NCI-H748 treated with DMSO at 0.1 percent for 48 hours (cell line): ENCODE results near the gene MOSPD2.

Source experiments
- DNase-seq: peaks from one replicate; lab custom pipeline; 2025; lab: John Stamatoyannopoulos, UW

The MOSPD2 gene

GRCh38 chrX:14915596-14915995 is 42.4 kb downstream of the MOSPD2 start:
- no peak for DNase-seq

GRCh38 chrX:14916017-14916674 is 42.9 kb downstream of the MOSPD2 start:
- DNase-seq = no peak

- no peak for DNase-seq
Measured at GRCh38 chrX:14919407-14919806, 46.2 kb downstream of the MOSPD2 start.

GRCh38 chrX:14920196-14920595 is 47.0 kb downstream of the MOSPD2 start:
- DNase-seq = no peak

DNA sequence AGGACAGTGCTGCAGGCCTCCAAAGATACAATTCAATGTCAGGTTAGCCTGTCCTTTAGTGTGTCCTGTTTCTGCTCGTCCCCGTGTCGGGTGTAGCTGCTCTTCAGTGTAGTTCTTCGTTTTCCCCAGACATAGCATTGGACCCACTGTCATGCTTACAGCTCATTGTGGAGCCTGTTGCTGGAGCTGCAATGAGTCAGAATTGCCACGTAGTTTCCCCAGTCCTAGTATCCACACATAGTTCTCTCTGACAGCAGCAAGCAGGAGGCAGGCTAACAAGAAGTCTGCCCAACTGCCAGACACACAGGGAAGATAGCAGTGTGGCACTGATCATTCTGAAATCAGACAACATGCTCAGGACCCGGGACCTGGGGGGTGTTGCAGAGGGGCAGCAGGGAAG is 49.2 kb downstream of the MOSPD2 start:
- no peak for DNase-seq

GRCh38 chrX:14923761-14924160 is 50.5 kb downstream of the MOSPD2 start:
- no peak for DNase-seq

GRCh38 chrX:14926471-14926870 is 53.2 kb downstream of the MOSPD2 start:
- no peak for DNase-seq

GRCh38 chrX:14927401-14927800 is 54.2 kb downstream of the MOSPD2 start:
- DNase-seq = no peak

GRCh38 chrX:14930663-14931062 is 57.4 kb downstream of the MOSPD2 start:
- DNase-seq = no peak

DNA sequence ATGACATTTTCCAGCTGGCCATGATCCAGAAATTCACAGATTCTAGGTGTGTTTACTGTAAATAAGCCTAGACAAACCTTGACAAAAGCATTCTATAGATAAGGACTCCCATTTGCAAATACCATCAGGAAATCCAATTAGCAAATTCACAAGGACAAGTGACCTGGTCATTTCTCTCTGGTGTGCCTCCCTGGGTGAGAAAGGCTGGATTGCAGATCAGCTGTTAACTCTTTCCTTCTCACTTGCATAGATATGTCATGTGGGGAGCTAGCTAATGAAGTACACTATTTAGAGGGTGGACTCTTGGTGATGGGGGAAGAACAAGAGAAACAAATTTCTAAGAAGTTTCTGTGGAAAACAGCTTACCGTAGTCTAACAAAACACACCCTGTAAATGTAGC is 58.9 kb downstream of the MOSPD2 start:
- no peak for DNase-seq

DNA sequence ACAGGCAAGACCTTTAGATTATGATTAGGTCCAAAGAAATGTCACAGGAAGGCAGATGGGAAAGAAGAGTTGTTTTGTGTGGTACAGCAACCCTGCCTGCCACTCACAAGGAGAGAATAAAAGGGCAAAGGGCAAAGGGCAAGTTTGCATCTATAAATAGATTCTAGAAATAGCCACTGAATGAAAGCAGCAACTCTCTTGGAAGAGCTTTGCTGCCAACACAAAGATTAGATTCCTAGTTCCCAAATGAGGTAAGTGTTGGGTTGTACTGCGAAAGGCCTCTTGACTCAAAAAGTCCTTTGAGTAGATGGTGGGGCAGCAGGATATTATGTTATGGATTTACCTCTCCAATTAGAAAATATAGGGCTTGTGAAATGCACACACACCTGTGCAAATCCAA is 61.2 kb downstream of the MOSPD2 start:
- DNase-seq = no peak

DNA sequence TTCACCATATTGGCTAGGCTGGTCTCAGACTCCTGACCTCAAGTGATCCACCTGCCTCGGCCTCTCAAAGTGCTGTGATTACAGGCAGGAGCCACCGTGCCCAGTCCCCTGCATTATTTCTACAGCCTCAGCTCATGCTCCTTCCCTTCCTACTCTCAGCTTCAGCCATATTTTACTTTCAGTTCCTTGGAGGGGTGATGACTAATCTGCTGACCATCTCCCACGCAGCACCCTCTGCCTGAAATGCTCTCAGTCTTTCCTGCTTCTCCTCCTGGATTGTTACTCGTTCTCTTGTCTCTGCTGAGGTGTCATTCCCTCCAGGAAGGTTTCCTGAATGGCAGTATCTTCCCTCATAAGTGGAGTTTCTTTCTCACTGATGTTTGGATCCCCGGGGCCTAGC is 63.3 kb downstream of the MOSPD2 start:
- no peak for DNase-seq

GRCh38 chrX:14939644-14940043 is 66.4 kb downstream of the MOSPD2 start:
- DNase-seq = no peak

DNA sequence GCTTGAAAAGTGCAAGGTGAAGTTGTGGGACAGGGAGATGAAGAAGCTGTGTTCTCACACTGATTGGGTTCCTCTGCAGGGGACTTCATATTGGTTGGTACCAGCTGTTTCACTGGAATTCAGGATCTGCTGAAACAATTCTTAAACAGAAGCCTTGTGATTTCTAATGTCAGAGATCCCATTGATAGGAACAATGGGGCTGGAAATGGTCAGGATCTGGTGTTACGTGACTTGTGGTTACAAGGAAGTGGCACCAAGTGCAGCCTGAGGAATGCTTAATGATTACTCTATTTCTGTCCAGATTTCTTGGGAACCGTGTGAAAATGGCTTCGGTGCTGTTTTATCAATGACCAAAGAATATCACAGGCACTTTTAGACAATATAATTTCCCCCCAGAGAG is 68.1 kb downstream of the MOSPD2 start:
- DNase-seq = no peak

GRCh38 chrX:14942341-14942740 is 69.1 kb downstream of the MOSPD2 start:
- no peak for DNase-seq

GRCh38 chrX:14943962-14944361 is 70.7 kb downstream of the MOSPD2 start:
- DNase-seq = no peak

GRCh38 chrX:14946606-14947155 is 73.5 kb downstream of the MOSPD2 start:
- DNase-seq = no peak

- no peak for DNase-seq
Measured at GRCh38 chrX:14948691-14949090, 75.5 kb downstream of the MOSPD2 start.

GRCh38 chrX:14956813-14957582 is 83.8 kb downstream of the MOSPD2 start:
- DNase-seq = no peak

DNA sequence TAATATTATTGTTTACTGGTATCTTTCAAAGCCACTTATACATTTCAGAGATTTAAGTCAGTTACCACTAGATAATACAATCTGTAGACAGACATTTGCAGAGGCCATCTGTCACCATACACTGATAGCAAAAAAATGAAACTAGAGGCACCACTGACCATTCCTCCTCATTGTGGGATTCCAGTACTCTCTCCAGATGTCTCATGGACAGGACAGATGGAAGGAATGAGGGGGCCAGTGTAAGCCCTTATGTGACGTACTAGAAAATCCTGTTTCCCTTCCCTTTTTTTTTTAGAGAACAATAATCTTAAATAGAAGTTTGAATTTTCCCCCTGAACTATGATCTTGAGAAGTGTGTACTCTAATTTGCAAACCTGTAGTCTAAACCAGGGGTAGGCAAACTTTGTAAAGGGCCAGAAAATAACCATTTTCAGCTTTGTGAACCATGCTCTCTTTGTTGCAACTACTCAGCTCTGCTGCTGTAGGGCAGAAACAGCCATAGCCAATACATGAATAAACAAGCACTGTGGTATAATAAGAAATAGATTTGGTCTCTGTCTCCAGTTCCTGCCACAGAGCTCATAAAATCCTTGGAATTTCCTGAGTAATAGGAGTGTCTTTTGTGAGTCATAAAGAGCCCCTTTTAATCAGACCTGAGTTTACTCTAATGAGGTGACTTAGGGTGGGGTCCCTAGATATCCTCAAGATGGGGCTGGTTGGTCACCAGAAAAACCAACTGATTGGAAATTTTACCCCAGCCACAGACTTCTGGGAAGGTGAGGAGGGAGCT is 90.4 kb downstream of the MOSPD2 start:
- no peak for DNase-seq

DNA sequence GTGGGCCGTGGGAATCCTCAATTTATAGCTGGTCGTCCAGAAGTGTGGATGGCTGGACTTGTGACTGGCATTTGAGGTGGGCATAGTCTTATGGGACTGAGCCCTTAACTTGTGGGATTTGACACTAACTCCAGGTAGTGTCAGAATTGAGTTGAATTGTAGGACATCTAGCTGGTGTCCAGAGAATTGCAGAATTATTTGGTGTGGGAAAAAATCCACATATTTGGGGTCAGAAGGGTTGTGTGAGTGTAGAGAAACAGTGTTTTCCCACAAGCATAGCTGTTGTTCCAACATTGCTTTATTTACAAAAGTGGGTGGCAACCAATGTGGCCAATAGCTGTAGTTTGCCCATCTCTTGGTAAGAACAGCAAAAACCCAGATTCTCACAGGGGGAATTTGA is 91.3 kb downstream of the MOSPD2 start:
- DNase-seq = no peak
